ENCODE measurements around the gene EYA4. TPM values are rescaled to one million over a fixed set of nuclear protein-coding genes. Genes with fewer than 3 reads are reported as not detected.

Gene EYA4
- total RNA-seq, 2 donors from 2014 or later = 0.11 to 0.26 TPM

GRCh38 chr6:133201231-133201630 lies 39.9 kb upstream of the EYA4 start:
- Histone ChIP-seq H3K27me3 (ENCODE audit: control insufficient read depth, insufficient read depth, low read length, poor library complexity, severe bottlenecking) (no peaks in the 10 kb centered on the region), H3K27ac (ENCODE audit: low read depth, low read length) (no peak overlapping the region), H3K4me1 (ENCODE audit: control insufficient read depth, insufficient read depth, low read length) (no peaks in the 10 kb centered on the region), H3K4me3 (ENCODE audit: low read length) (no peak overlapping the region), H3K9ac (ENCODE audit: extremely low read depth, low read length, poor library complexity, severe bottlenecking) (no peak overlapping the region), H3K9me3 (ENCODE audit: control insufficient read depth, low read length) (no peaks in the 10 kb centered on the region), H3K36me3 (ENCODE audit: control insufficient read depth, insufficient read depth, low read length) (no peaks in the 10 kb centered on the region)
- Mint-ChIP-seq H3K4me1 (no peaks in the 10 kb centered on the region), H3K9me3 (no peaks in the 10 kb centered on the region), H3K4me3 (no peak overlapping the region), H3K27me3 (ENCODE audit: insufficient read depth) (no peaks in the 10 kb centered on the region), H3K27ac (no peak overlapping the region), H3K36me3 (ENCODE audit: low read depth) (no peaks in the 10 kb centered on the region)
- WGBS, 2 experiments (ENCODE audit: insufficient coverage in 1 of 2, insufficient read length in 1 of 2) = 78 to 87% methylated on average over 4 of the region's 4 CpGs
- DNase-seq = no peak
- TF ChIP-seq CTCF (conservative IDR thresholded peaks at IDR 0.05) = no peak

GRCh38 chr6:133202610-133203343 lies 38.4 kb upstream of the EYA4 start:
- Mint-ChIP-seq H3K27ac (no peak overlapping the region), H3K9me3 (no peaks in the 10 kb centered on the region), H3K36me3 (ENCODE audit: low read depth) (no peaks in the 10 kb centered on the region), H3K4me3 (no peak overlapping the region), H3K27me3 (ENCODE audit: insufficient read depth) (no peaks in the 10 kb centered on the region), H3K4me1 (no peaks in the 10 kb centered on the region)
- no peak for TF ChIP-seq CTCF (conservative IDR thresholded peaks at IDR 0.05)
- H3K4me3 ChIP-seq (ENCODE audit: low read length) = no peak overlapping the region
- H3K9me3 ChIP-seq (ENCODE audit: control insufficient read depth, low read length) = no peaks in the 10 kb centered on the region
- H3K27me3 ChIP-seq (ENCODE audit: control insufficient read depth, insufficient read depth, low read length, poor library complexity, severe bottlenecking) = no peaks in the 10 kb centered on the region
- no peak overlapping the region for H3K27ac ChIP-seq (ENCODE audit: low read depth, low read length)
- no peak overlapping the region for H3K9ac ChIP-seq (ENCODE audit: extremely low read depth, low read length, poor library complexity, severe bottlenecking)
- H3K4me1 ChIP-seq (ENCODE audit: control insufficient read depth, insufficient read depth, low read length) = no peaks in the 10 kb centered on the region
- no peak for DNase-seq
- H3K36me3 ChIP-seq (ENCODE audit: control insufficient read depth, insufficient read depth, low read length) = no peaks in the 10 kb centered on the region
- WGBS, 2 experiments (ENCODE audit: insufficient coverage in 1 of 2, insufficient read length in 1 of 2) = 89 to 90% methylated on average over 2 to 4 of the region's 4 CpGs

DNA sequence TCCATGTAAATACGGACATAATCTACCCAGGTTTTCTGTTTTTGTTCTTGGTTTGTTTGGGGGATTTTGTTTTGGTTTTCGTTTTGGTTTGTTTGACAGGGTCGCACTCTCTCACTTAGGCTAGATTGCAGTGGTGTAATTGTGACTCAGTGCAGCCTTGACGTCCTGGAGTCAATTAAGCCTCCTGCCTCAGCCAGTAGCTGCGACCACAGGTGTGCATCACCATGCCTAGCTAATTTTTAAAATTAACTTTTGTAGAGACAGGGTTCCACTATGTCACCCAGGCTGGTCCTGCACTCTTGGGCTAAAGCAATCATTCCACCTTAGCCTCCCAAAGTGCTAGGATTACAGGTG lies 37.8 kb upstream of the EYA4 start:
- Histone ChIP-seq H3K4me1 (ENCODE audit: control insufficient read depth, insufficient read depth, low read length) (no peaks in the 10 kb centered on the region), H3K4me3 (ENCODE audit: low read length) (no peak overlapping the region), H3K9ac (ENCODE audit: extremely low read depth, low read length, poor library complexity, severe bottlenecking) (no peak overlapping the region), H3K36me3 (ENCODE audit: control insufficient read depth, insufficient read depth, low read length) (no peaks in the 10 kb centered on the region), H3K9me3 (ENCODE audit: control insufficient read depth, low read length) (no peaks in the 10 kb centered on the region), H3K27ac (ENCODE audit: low read depth, low read length) (no peak overlapping the region), H3K27me3 (ENCODE audit: control insufficient read depth, insufficient read depth, low read length, poor library complexity, severe bottlenecking) (no peaks in the 10 kb centered on the region)
- no peaks in the 10 kb centered on the region for H3K27me3 Mint-ChIP-seq (ENCODE audit: insufficient read depth)
- DNase-seq = no peak
- H3K36me3 Mint-ChIP-seq (ENCODE audit: low read depth) = no peaks in the 10 kb centered on the region
- H3K9me3 Mint-ChIP-seq = no peaks in the 10 kb centered on the region
- H3K4me1 Mint-ChIP-seq = no peaks in the 10 kb centered on the region
- 82 to 83% methylated on average over 1 to 5 of the region's 5 CpGs for WGBS, 2 experiments (ENCODE audit: insufficient coverage in 1 of 2, insufficient read length in 1 of 2)
- no peak for TF ChIP-seq CTCF (conservative IDR thresholded peaks at IDR 0.05)
- no peak overlapping the region for H3K27ac Mint-ChIP-seq
- no peak overlapping the region for H3K4me3 Mint-ChIP-seq

Measured in endodermal cell (in vitro differentiated cells).